Mesendoderm (in vitro differentiated cells): ENCODE results near the gene SYNRG.
"Not testable (repeated sequence)": the region's sequence is repeated elsewhere in the genome, so short reads cannot be mapped to it uniquely, and the experiment has no call there.

Experiments used
- DNase-seq: peaks from one replicate; pipeline ENCODE4 v3.0.0; 2013
- H2AK5ac ChIP-seq: 2 replicates; pipeline ENCODE4 v1.6.1; 2013; ENCODE audit warnings: low read length, inconsistent platforms
- H2BK120ac ChIP-seq: 2 replicates; pipeline ENCODE4 v1.6.1; 2013; ENCODE audit warnings: low read depth, mild to moderate bottlenecking, low read length, moderate library complexity, mixed read lengths
- H2BK15ac ChIP-seq: replicated peaks from 2 replicates; pipeline ENCODE4 v1.6.1; 2013; ENCODE audit warnings: low read depth, mild to moderate bottlenecking, moderate library complexity
- H2BK5ac ChIP-seq: 2 replicates; pipeline ENCODE4 v1.6.1; 2013; ENCODE audit warnings: low read length, inconsistent platforms
- H3K18ac ChIP-seq: 2 replicates; pipeline ENCODE4 v1.6.1; 2013; ENCODE audit warnings: mild to moderate bottlenecking, low read length, mixed read lengths
- H3K23ac ChIP-seq: one replicate; pipeline ENCODE4 v1.6.1; 2013; ENCODE audit warnings: low read length
- H3K27ac ChIP-seq: 2 replicates; pipeline ENCODE4 v1.5.1; 2013; ENCODE audit warnings: low read depth, mild to moderate bottlenecking, inconsistent platforms, low read length, moderate library complexity
- H3K27me3 ChIP-seq: 2 replicates; pipeline ENCODE4 v1.6.1; 2013; ENCODE audit warnings: low read length, control low read depth, mild to moderate bottlenecking, inconsistent platforms; ENCODE audit not compliant: insufficient read depth, poor library complexity
- H3K36me3 ChIP-seq: 2 replicates; pipeline ENCODE4 v1.6.1; 2013; ENCODE audit warnings: low read length, inconsistent platforms; ENCODE audit not compliant: control insufficient read depth, insufficient read depth
- H3K4ac ChIP-seq: one replicate; pipeline ENCODE4 v1.6.1; 2013; ENCODE audit warnings: low read depth, mild to moderate bottlenecking, low read length, moderate library complexity
- H3K4me1 ChIP-seq: 2 replicates; pipeline ENCODE4 v1.6.1; 2013; ENCODE audit warnings: low read depth, low read length, inconsistent platforms; ENCODE audit not compliant: control insufficient read depth
- H3K4me2 ChIP-seq: 2 replicates; pipeline ENCODE4 v1.6.1; 2013; ENCODE audit warnings: low read length
- H3K4me3 ChIP-seq: 2 replicates; pipeline ENCODE4 v1.5.1; 2013; ENCODE audit warnings: mild to moderate bottlenecking, low read length
- H3K56ac ChIP-seq: one replicate; pipeline ENCODE4 v1.6.1; 2013; ENCODE audit warnings: low read length
- H3K79me1 ChIP-seq: 2 replicates; pipeline ENCODE4 v1.6.1; 2013; ENCODE audit warnings: low read length, inconsistent platforms
- H3K79me2 ChIP-seq: 2 replicates; pipeline ENCODE4 v1.6.1; 2013; ENCODE audit warnings: mild to moderate bottlenecking, low read length; ENCODE audit not compliant: control insufficient read depth, insufficient read depth
- H3K9ac ChIP-seq: 2 replicates; pipeline ENCODE4 v1.6.1; 2013; ENCODE audit warnings: low read length, inconsistent platforms
- H4K5ac ChIP-seq: one replicate; pipeline ENCODE4 v1.6.1; 2013; ENCODE audit warnings: low read length
- H4K8ac ChIP-seq: one replicate; pipeline ENCODE4 v1.6.1; 2013; ENCODE audit warnings: low read depth, mild to moderate bottlenecking, control low read depth, low read length, moderate library complexity
- WGBS: extraction: QIAGEN DNeasy Blood & Tissue Kit; methylation state at CpG from one replicate; pipeline ENCODE4 v1.1.7; 2013; ENCODE audit warnings: low lambda C conversion rate, missing lambda C conversion rate; ENCODE audit not compliant: insufficient coverage; ENCODE audit errors: extremely low coverage; 5-methylcytosine and 5-hydroxymethylcytosine counted together

SYNRG gene

DNA sequence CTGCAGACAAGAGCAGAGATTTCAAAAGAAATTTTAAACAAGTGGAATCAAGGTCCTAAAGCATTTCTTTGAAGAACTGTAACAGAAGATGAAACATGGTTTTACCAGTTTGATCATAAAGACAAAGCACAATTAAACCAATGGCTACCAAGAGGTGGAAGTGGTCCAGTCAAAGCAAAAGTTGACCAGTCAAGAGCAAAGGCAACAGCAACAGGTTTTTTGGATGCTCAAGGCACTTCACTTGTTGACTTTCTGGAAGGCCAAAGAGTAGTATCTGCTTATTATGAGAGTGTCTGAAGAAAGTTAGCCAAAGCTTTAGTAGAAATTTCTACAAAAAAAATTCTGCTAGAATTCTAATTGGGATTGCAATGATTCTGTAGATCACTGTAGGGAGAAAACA, 28.7 kb upstream of the SYNRG start:
- no peak overlapping the region for H2BK5ac ChIP-seq
- H3K9ac ChIP-seq, result no peak overlapping the region
- no peak overlapping the region for H3K4me2 ChIP-seq
- H3K27ac ChIP-seq, result no peak overlapping the region
- H2BK120ac ChIP-seq, result no peak overlapping the region
- peaks cover 18% of the 10 kb centered on the region for H3K79me2 ChIP-seq
- H3K79me1 ChIP-seq, result peaks cover 1% of the 10 kb centered on the region
- no peaks in the 10 kb centered on the region for H3K27me3 ChIP-seq
- no peak overlapping the region for H2BK15ac ChIP-seq
- H4K8ac ChIP-seq, result no peak overlapping the region
- H3K4ac ChIP-seq, result no peak overlapping the region
- no peak overlapping the region for H3K56ac ChIP-seq
- no peak for DNase-seq
- H3K23ac ChIP-seq, result no peak overlapping the region
- H3K18ac ChIP-seq, result no peak overlapping the region
- no peaks in the 10 kb centered on the region for H3K36me3 ChIP-seq
- no peak overlapping the region for H3K4me3 ChIP-seq
- no peak overlapping the region for H2AK5ac ChIP-seq
- H3K4me1 ChIP-seq, result no peaks in the 10 kb centered on the region
- H4K5ac ChIP-seq, result no peak overlapping the region

DNA sequence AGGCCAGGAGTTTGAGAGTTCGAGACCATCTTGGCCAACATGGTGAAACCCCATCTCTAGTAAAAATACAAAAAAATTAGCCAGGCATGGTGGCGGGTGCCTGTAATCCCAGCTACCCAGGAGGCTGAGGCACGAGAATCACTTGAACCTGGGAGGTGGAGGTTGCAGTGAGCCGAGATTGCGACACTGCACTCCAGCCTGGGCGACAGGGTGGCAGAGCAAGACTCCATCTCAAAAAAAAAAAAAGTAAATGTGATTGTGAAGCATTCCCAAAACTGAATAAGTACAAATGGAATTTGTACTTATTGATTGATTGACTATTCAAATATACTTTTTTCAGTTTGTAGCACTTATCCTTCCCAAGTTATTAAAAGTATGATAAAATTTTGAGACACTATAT, 7.2 kb upstream of the SYNRG start:
- H2AK5ac ChIP-seq, H3K36me3 ChIP-seq, H3K27me3 ChIP-seq, H3K4me2 ChIP-seq, H4K8ac ChIP-seq, H3K79me1 ChIP-seq, H2BK5ac ChIP-seq, H3K4me3 ChIP-seq, H3K56ac ChIP-seq, H2BK15ac ChIP-seq, H3K79me2 ChIP-seq, H3K18ac ChIP-seq, H3K27ac ChIP-seq, H3K4ac ChIP-seq, H3K4me1 ChIP-seq, DNase-seq, H3K23ac ChIP-seq, H2BK120ac ChIP-seq, H4K5ac ChIP-seq, H3K9ac ChIP-seq: not testable (repeated sequence)
- no CpG with 5 or more reads among the region's 6 CpGs for WGBS

DNA sequence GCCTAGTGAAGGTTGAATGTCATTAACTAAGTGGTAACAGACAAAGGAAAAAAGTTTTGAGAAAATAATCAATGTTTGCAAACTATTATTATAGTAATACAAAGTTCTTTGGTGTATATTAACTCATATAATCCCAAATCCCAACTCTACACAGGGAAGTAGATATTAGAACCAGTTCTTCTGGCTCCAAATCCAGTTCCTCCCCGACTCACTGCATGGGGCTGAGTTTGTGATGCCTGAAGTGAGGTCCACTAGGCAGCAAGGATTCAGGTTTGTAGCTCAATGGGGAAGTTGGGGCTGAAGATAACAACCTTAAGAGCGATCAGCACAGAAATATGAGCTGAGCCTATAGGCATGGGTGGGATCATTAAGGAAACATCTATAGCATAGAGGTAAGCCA, 5.6 kb upstream of the SYNRG start:
- WGBS, result no CpG with 5 or more reads among the region's 2 CpGs
- Histone ChIP-seq H3K4me2 (no peak overlapping the region), H4K5ac (no peak overlapping the region), H3K27ac (no peak overlapping the region), H3K4ac (no peak overlapping the region), H2BK120ac (no peak overlapping the region), H3K27me3 (no peaks in the 10 kb centered on the region), H3K18ac (no peak overlapping the region), H2BK5ac (no peak overlapping the region), H3K4me3 (no peak overlapping the region), H3K36me3 (peaks cover 3% of the 10 kb centered on the region), H3K79me2 (no peaks in the 10 kb centered on the region), H3K56ac (no peak overlapping the region), H3K4me1 (no peaks in the 10 kb centered on the region), H2AK5ac (no peak overlapping the region), H3K79me1 (no peaks in the 10 kb centered on the region), H3K9ac (no peak overlapping the region), H2BK15ac (no peak overlapping the region), H3K23ac (no peak overlapping the region), H4K8ac (no peak overlapping the region)
- no peak for DNase-seq

DNA sequence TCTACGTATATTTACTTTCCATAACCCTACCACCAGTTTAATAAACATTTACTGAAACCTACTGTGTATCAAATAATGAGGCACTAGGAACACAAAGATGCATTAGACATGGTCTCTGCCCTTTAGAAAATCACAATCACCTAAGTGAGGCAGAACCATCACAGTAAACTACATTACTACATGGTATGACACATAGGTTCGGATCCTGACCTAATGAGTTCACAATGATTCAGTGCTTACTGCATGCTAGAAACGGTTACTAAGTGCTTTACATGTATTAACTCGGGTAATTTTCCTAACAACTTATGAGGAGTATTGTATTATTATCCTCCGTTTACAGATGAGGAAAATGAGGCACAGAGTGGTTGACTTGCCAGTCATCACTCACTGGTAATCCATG, 5.2 kb upstream of the SYNRG start:
- no CpG with 5 or more reads among the region's 5 CpGs for WGBS
- no peak overlapping the region for H2BK15ac ChIP-seq
- no peak overlapping the region for H3K4me2 ChIP-seq
- no peak overlapping the region for H3K9ac ChIP-seq
- H3K27ac ChIP-seq, result no peak overlapping the region
- no peak overlapping the region for H3K23ac ChIP-seq
- H3K27me3 ChIP-seq, result no peaks in the 10 kb centered on the region
- no peak overlapping the region for H3K4me3 ChIP-seq
- no peak overlapping the region for H2AK5ac ChIP-seq
- no peak overlapping the region for H2BK120ac ChIP-seq
- no peaks in the 10 kb centered on the region for H3K79me2 ChIP-seq
- H3K18ac ChIP-seq, result no peak overlapping the region
- no peak overlapping the region for H3K4ac ChIP-seq
- no peak overlapping the region for H4K8ac ChIP-seq
- peaks cover 3% of the 10 kb centered on the region for H3K36me3 ChIP-seq
- no peak overlapping the region for H4K5ac ChIP-seq
- no peak overlapping the region for H3K56ac ChIP-seq
- no peaks in the 10 kb centered on the region for H3K79me1 ChIP-seq
- no peaks in the 10 kb centered on the region for H3K4me1 ChIP-seq
- DNase-seq, result no peak
- H2BK5ac ChIP-seq, result no peak overlapping the region

DNA sequence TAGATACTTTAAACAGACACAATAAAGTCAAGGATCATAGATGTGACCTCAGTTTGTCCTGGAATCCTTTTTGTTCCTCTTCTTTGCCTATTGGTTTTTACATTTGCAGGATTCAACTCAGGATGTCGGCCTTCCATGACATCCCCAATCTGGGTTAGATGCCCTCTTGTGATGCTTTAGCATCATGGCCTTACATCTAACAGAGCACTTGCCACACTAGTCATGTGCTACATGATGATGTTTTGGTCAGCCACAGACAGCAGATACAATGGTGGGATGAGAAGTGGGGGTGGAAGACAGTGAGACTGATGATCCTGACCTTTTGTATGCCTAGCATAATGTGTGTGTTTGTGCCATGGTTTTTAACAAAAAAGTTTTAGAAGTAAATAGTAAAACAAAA, 1.8 kb upstream of the SYNRG start:
- Histone ChIP-seq H3K27ac (no peak overlapping the region), H2BK5ac (no peak overlapping the region), H4K5ac (no peak overlapping the region), H3K9ac (no peak overlapping the region), H3K4me3 (no peak overlapping the region), H3K4me2 (no peak overlapping the region), H3K18ac (no peak overlapping the region), H2BK120ac (no peak overlapping the region), H3K56ac (no peak overlapping the region), H3K4me1 (no peaks in the 10 kb centered on the region), H3K79me1 (no peaks in the 10 kb centered on the region), H3K23ac (no peak overlapping the region), H4K8ac (no peak overlapping the region), H2AK5ac (no peak overlapping the region), H3K79me2 (peaks cover 4% of the 10 kb centered on the region), H3K36me3 (peaks cover 2% of the 10 kb centered on the region), H2BK15ac (no peak overlapping the region), H3K4ac (no peak overlapping the region), H3K27me3 (no peaks in the 10 kb centered on the region)
- peak; percentile 45 for DNase-seq
- no CpG with 5 or more reads among the region's 1 CpG for WGBS

DNA sequence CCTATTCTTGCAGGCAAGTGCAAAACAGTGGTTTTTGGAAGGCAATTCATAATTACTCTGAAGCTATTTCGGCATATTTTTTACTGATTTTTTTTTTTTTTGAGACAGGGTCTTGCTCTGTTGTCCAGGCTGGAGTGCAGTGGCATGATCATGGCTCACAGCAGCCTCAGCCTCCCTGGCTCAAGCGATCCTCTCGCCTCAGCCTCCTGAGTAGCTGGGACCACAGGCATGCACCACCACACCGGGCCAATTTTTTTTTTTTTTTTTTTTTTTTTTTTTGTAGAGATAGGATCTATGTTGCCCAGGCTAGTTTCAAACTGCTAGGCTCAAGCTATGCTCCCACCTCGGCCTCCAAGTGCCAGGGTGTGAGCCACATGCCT, 813 bp upstream of the SYNRG start:
- H3K36me3 ChIP-seq, H3K79me2 ChIP-seq, H3K27ac ChIP-seq, H3K4me1 ChIP-seq, H3K23ac ChIP-seq, H2AK5ac ChIP-seq, H3K4me3 ChIP-seq, H2BK15ac ChIP-seq, H3K27me3 ChIP-seq, H3K4me2 ChIP-seq, H3K79me1 ChIP-seq, DNase-seq, H4K5ac ChIP-seq, H2BK5ac ChIP-seq: not testable (repeated sequence)
- Histone ChIP-seq H3K9ac (peak overlapping the region; percentile 16), H2BK120ac (peak overlapping the region; percentile 3), H4K8ac (peak overlapping the region; percentile 96), H3K18ac (peak overlapping the region; percentile 86), H3K56ac (peak overlapping the region; percentile 11), H3K4ac (peak overlapping the region; percentile 7)
- WGBS, result no CpG with 5 or more reads among the region's 5 CpGs
